CD4-positive, alpha-beta T cell treated with Interleukin-6 at 100 ng/mL for 8 hours (primary cell): Measurements from ENCODE around the gene EZR.

Experiments used
- DNase-seq: peaks from one replicate; pipeline ENCODE4 v3.0.0-alpha.2; 2020; ENCODE audit warnings: mixed read lengths, low spot score

EZR gene

GRCh38 chr6:158817728-158818580 lies 1.2 kb downstream of the EZR start:
- peak; percentile 73 for DNase-seq

GRCh38 chr6:158816803-158817727 lies 2.1 kb downstream of the EZR start:
- DNase-seq: peak; percentile 20

GRCh38 chr6:158816329-158816728 lies 2.8 kb downstream of the EZR start:
- DNase-seq: no peak

- DNase-seq: no peak
These were observed 3.3 kb downstream of the EZR start for GRCh38 chr6:158815907-158816306.

- no peak for DNase-seq
These were observed 3.8 kb downstream of the EZR start for GRCh38 chr6:158815379-158815724.

GRCh38 chr6:158813032-158813431 lies 6.1 kb downstream of the EZR start:
- no peak for DNase-seq

GRCh38 chr6:158812611-158813010 lies 6.6 kb downstream of the EZR start:
- no peak for DNase-seq

- DNase-seq: no peak
These were observed 8.7 kb downstream of the EZR start for GRCh38 chr6:158810155-158811095.

GRCh38 chr6:158808941-158809678 lies 10.1 kb downstream of the EZR start:
- DNase-seq: peak; percentile 31

- no peak for DNase-seq
These were observed 10.7 kb downstream of the EZR start for GRCh38 chr6:158808442-158808833.

- no peak for DNase-seq
These were observed 11.4 kb downstream of the EZR start for GRCh38 chr6:158807515-158808441.

GRCh38 chr6:158805698-158806377 lies 13.3 kb downstream of the EZR start:
- DNase-seq: no peak

- DNase-seq: no peak
These were observed 15.0 kb downstream of the EZR start for GRCh38 chr6:158804207-158804606.

- peak; percentile 67 for DNase-seq
These were observed 15.4 kb downstream of the EZR start for GRCh38 chr6:158803733-158804143.

GRCh38 chr6:158801655-158802294 lies 17.4 kb downstream of the EZR start:
- DNase-seq: no peak

- no peak for DNase-seq
These were observed 19.9 kb downstream of the EZR start for GRCh38 chr6:158799051-158799792.

- DNase-seq: no peak
These were observed 20.9 kb downstream of the EZR start for GRCh38 chr6:158798311-158798710.
